ENCODE results near the gene TDRKH.
"Not testable (repeated sequence)": the region's sequence is repeated elsewhere in the genome, so short reads cannot be mapped to it uniquely, and the experiment has no call there.

TDRKH gene

DNA sequence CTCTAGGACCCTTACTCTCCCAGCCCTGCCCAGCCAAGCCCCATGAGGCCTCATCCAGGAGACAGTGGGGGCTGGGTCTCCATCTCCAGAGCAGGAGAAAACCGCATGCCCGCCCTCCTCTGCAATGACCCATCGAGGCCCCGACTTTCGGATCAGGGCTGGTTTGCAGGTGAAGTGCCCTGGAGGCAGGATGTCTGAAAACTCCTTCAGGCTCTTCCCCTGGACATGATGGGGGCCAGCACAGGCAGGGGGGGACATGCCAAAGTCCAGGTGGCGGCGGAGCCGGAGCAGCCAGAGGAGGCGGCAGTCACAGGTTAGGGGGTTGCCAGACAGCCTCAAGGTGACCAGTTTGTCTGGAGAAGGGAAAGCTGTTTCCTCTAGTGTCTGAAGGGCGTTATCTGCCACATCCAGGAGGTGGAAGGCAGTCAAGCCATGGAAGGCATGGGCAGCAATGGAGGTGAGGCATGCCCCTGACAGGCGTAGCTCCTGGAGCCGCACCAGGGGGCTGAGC, 11.1 kb upstream of the TDRKH start:
- no peak for DNase-seq

DNA sequence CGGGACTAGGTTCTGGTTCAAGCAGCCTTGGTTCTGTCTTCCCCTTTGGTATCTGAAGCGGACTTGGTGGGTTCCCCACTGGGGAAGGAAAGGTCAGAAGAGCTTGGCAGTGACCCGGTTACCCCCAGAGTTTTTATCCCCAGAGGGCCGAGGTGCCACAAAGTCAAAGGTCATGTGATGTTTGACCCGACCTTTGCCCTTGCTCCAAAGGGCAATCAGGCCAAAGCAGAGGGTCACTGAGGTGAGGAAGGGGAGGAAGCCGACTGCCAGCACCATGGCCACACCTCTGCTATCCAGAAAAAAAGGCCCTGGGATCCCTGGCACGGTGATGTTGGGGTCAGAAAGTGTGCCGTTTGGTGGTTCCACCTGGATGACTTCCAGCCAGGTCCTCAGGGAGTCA, 10.5 kb upstream of the TDRKH start:
- no peak for DNase-seq

- DNase-seq, result no peak
These were observed 9.1 kb upstream of the TDRKH start for GRCh38 chr1:151799179-151800022.

DNA sequence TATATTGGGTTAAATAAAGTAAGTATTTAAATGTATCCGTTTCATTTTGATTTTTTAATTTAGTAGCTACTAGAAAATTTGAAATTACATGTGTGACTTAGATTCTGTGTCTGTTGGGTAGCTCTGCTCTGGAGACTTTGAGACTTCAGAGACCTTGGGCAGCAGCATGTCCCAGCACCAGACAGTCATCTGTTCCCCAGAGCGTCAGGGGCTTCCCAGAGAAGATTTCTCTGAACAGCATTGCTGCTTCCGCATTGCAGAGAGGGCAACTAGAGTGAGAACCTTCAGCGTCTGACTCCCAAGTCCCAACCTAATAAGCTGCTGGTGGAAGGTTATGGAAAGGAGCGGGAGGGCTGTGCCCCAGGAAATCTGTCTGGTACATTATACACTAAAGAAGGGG, 8.3 kb upstream of the TDRKH start:
- no peak for DNase-seq

DNA sequence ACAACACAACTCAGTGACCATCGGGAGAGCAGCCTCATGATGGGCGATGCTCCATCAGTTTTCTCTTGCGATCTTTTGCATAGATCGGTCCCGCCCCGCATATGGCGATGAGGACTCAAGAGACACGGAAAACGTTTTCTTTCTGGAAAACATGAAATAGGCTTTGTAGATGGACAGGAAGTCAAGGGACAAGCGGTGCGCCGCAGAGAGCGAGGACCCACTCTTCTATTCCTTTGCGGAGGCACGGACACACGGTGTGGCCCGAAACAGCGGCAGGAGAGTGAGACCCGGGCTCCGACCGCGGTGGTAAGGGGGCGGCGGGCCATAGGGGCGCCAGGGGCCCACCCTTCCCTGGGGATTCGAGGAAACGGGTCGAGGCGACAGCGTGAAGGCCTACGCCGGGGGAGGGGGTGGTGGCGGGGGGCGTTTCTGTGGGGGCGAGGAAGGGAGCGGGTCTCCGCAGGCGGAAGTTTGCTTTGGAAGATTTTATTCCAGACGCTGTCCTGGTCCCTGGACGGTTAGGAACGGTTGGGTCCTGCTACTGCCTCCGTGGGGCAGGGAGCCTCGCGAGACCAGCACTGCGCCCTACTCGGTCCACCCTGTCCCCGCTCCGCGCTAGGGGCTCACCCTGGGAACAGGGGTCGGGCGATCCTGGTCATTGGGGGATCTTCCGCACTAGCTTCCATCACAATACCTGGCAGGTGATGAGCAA, 796 bp upstream of the TDRKH start:
- DNase-seq, result no peak

DNA sequence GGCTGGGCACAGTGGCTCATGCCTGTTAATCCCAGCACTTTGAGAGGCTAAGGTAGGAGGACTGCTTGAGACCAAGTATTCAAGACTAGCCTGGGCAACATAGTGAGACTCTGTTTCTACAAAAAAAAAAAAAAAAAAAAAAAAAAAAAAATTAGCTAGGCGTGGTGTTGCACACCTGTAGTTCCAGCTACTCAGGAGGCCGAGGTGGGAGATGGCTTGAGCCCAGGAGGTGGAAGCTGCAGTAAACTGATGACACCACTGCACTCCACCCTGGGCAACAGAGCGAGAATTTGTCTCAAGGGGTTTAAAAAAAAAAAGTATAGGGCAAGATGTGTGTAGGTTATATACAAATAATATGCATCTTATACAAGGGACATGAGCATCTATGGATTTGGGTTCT, 2.6 kb downstream of the TDRKH start:
- DNase-seq, result no peak

DNA sequence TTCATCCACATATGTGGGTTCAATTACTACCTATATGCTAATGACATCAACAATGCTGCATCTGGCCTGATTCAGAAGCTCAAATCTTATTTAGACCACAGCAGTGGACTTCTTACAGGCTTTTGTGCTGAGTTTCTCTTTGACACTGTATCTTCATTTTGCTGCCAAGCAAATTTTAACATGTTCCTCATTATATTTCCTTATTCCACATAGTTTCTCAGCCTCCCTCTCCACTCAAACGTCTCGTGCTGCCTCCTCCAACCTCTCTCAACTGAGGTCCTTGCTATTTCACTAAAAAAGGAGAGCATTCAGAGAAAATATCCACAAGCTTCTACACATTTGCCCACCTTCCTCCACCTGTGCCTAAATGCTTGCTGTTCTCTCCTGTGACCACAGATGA, 6.5 kb downstream of the TDRKH start:
- no peak for DNase-seq

- DNase-seq, result no peak
These were observed 7.6 kb downstream of the TDRKH start for GRCh38 chr1:151782741-151783140.

DNA sequence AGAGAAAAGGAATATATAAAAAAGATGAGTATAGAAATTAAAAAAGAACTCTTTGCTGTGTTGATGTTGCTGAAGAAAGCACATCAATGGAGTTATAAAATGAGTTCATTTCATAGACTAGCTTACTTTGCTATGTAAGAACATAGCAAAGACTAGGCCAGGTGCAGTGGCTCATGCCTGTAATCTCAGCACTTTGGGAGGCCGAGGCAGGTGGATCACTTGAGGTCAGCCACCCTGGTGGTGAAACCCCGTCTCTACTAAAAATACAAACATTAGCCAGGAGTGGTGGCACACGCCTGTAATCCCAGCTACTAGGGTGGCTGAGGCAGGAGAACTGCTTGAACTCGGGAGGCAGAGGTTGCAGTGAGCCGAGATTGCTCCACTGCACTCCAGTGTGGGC, 8.3 kb downstream of the TDRKH start:
- DNase-seq, result not testable (repeated sequence)

DNA sequence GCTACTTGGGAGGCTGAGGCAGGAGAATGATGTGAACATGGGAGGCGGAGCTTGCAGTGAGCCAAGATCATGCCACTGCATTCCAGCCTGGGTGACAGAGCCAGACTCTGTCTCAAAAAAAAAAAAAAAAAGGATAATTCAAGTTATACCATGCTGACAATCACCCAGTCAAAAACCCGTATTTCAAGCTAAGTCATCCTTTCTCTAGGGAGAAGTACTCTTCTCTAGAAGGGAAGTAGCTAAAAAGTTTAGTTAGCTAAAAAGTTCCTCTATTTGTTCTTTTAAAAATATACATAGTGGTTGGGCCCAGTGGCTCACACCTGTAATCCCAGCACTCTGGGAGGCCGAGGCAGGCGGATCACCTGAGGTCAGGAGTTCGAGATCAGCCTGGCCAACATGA, 9.6 kb downstream of the TDRKH start:
- not testable (repeated sequence) for DNase-seq

DNA sequence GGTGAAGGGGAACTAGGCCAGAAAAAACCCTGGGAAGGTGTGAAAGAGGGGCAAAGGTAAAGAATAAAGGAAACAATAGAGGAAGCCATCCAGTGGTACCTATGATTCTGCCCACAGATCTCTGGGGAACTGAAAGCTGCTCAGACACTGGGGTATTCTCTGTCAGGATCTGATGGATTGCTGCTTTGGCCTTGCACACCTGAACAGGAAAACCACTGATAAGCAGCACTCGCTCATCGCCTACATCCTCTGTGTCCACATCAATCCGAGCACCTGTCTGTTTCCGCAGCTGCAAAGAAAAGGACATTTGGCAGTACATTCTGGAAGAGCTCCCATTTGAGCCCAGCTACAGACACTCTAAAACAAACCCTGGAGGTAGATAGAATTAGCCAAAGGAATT, 10.4 kb downstream of the TDRKH start:
- DNase-seq, result no peak

DNA sequence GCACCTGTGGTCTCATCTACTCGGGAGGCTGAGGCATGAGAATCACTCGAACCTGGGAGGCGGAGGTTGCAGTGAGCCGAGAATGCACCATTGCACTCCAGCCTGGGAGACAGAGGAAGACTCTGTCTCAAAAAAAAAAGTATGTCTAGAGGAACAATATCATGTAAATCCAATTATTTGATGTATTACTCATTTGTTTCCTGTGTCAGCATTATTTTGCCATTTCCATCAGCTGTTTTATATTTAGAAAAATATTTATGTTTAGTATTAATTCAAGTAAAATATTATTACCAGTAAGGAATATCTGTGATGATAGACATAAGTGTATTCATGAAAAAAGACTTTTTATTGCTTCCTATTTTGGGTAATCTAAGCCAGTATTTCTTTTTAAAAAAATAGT, 13.0 kb downstream of the TDRKH start:
- DNase-seq, result no peak

GRCh38 chr1:151776665-151777062, 13.6 kb downstream of the TDRKH start:
- no peak for DNase-seq

GRCh38 chr1:151775894-151776664, 14.2 kb downstream of the TDRKH start:
- no peak for DNase-seq

DNA sequence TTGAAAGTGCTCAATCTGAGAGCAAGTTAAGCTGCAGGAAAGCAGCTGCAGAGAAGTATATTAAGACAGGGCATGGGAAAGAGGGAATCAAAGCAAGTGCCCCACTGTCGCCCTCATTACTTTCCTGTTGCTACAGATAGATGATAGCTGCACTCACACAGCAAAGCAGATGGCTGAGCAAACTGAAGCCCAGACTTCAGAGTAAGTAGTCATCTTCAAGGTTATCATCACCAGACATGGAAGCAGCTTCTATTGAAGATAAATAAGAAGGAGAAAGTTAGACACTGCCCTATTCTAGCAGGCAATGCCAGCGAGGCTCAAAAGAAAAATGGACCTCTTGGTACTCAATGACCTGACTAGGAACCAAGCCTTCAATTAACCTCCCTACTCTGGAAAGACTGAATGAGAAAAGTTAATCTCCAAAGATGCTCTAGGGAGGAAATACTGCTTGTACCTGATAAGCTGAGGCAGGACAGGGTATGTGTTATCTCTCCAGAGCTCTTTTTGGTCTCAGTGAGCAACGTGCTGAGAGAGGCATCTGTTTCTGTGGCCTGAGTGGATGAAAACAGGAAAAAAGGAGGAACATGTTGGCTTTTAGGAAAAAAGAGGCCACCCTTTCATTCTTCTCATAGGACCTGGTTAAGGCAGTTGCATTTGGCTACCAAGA, 15.9 kb downstream of the TDRKH start:
- no peak for DNase-seq

DNA sequence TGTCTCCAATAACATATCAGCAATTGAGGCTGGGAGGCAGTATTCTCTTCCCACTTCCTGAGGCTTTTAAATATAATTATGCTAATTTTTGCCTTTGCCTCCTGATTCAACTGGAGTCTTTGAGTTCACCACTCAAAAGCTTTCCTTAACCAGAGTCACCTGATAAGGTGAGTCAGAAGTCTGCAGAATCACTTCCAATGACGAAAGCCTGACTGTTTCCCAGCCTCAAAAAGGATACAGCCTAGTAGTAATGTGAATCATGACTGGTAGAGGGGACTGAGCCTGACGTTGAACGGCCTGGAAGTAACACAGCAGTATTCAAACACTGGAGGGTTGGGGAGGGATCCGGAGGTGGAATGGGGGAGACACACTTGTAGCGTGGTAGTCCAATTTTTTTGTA, 16.6 kb downstream of the TDRKH start:
- DNase-seq, result no peak

GRCh38 chr1:151769270-151769669, 21.0 kb downstream of the TDRKH start:
- DNase-seq, result not testable (repeated sequence)

DNA sequence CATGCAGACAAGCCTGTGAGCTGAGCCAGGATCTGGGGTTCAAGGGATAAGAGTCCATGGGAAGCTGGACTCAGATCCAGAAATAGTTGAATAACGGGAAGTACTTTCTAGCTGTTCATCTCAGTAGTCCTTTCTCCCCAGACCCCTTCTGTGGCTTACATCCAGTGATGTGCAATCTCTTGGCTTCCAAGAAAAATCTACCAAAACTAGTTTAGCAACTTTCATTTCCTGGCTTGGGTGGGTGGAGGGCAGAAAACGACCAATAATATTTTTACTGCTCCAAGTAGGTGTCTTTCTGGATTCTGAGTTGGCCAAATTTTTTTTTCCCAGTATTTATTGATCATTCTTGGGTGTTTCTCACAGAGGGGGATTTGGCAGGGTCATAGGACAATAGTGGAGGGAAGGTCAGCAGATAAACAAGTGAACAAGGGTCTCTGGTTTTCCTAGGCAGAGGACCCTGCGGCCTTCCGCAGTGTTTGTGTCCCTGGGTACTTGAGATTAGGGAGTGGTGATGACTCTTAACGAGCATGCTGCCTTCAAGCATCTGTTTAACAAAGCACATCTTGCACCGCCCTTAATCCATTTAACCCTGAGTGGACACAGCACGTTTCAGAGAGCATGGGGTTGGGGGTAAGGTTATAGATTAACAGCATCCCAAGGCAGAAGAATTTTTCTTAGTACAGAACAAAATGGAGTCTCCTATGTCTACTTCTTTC, 21.8 kb downstream of the TDRKH start:
- not testable (repeated sequence) for DNase-seq

- DNase-seq, result no peak
These were observed 26.3 kb downstream of the TDRKH start for GRCh38 chr1:151763990-151764389.

DNA sequence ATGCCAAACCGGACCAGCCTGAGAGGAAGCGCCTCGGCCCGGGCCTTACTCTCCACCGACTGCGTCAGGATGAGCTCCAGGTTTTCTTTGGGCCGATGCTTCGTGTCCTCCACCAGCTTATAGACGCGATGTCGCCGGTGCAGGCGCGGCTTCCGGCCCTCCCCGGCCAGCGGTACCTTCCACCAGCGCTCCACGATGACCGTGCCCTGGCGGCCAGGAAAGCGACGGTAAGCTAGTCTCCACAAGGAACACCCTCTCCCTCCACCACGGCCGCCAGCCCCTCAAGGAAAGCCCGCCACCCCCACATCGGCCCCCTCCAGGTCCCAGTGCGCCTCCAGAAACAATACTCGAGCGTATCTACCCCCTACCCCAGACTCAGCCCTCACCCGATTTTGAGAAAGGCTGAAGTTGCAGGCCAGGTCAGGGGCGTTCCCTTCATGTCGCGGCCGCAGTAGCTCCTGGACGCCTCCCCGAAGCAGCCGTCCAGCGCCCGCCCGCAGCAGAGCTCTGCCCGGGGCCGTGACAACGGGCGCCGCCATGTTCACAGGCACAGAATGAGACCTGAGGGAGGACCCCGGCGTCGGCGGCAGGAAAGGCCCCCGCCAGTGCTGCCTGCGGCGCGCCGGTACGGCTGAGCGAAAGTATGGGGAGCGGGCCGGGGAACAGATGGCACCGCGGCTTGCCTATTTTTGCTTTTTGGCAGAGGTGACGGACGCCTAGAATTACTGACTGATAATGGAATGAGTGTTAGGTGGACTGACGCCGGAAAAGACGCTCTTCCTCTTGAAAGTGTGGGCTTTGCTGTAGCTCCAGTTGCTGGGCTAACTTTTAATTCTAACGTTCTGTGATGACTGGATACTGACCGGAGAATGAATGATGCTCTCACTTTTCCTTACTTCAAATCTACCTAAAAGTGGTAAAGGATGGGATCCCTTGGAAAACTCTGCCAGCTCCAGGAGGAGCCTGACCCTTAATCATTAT, 27.1 kb downstream of the TDRKH start, which contains the start of gene MRPL9:
TSS of gene MRPL9 (minus strand) at position 556 of the 981 bp plus-strand sequence. CDS start at position 539, 17 bp downstream.
- peak; percentile 82 to 85 for DNase-seq
